LNCAP (cell line): ENCODE data around the gene C1S.

Experiments used
- TF ChIP-seq, protein P1 (sequence below): fragments of 450-650 bp; IDR thresholded peaks from 2 replicates; pipeline ENCODE4 v1.5.1; 2017; ENCODE audit warnings: mild to moderate bottlenecking

C1S gene

DNA sequence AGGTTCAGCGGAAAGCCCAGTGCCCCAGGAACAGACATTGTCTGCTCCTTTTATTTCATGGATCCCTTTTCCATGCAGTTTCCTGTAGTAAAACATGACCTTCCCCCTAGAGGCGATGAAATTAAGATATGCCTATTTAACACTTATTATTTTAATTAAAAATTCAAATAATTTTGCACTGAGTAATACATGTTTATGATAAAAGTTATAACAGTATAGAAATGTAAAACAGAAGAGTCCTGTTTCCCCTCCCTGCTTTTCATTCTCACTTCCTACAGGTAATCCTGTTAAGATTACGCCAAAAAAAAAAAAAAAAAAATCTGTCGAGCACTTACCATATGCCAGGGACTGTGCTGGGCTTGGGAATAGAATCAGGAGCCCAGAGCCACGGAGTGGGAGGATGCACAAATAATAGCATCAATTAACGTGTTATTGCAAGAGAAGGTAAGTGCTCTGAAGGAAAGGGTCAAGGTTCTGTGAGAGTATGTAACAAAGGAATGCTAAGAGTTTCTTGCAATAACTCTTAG, 41.4 kb upstream of the C1S start:
- TF ChIP-seq, protein P1, sequence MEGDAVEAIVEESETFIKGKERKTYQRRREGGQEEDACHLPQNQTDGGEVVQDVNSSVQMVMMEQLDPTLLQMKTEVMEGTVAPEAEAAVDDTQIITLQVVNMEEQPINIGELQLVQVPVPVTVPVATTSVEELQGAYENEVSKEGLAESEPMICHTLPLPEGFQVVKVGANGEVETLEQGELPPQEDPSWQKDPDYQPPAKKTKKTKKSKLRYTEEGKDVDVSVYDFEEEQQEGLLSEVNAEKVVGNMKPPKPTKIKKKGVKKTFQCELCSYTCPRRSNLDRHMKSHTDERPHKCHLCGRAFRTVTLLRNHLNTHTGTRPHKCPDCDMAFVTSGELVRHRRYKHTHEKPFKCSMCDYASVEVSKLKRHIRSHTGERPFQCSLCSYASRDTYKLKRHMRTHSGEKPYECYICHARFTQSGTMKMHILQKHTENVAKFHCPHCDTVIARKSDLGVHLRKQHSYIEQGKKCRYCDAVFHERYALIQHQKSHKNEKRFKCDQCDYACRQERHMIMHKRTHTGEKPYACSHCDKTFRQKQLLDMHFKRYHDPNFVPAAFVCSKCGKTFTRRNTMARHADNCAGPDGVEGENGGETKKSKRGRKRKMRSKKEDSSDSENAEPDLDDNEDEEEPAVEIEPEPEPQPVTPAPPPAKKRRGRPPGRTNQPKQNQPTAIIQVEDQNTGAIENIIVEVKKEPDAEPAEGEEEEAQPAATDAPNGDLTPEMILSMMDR = no peak

DNA sequence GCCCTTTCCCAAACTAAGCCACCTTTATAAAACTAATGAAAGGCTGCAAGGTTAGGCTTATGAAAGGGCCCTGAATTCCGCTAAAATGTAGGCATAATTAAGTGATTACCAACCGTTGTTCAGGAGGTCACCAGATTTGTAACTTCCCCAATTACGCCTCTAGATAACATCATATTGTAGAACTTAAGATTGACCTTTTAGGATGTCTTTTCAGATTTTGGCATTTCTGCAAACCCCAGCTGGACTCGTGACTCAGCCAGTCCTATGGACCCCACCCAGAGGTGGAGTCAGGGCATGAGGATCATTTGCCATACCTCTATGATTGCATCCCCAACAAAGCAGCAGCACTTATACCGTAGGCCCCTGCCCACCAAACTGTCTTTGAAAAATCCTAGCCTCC, 38.6 kb upstream of the C1S start:
- TF ChIP-seq, protein P1 = no peak

DNA sequence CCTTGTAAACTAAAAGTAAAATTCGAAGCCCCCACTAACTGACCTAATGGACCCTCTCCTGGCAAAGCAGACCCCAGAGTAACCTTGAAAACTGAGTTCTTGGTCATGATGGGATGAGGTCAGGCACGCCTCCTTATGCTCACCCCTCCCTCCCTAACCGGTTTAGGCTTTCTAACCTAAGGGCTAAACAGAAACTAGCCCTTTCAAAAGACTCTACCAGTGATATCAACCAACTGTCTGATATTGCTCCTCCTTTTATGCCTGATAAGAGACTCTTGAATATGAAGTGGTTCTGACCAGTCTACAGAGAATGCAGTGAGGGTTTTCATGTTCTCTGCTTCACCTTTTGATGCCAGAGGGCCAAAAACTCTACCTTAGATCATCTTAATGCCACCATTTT, 37.4 kb upstream of the C1S start:
- TF ChIP-seq, protein P1 = no peak

DNA sequence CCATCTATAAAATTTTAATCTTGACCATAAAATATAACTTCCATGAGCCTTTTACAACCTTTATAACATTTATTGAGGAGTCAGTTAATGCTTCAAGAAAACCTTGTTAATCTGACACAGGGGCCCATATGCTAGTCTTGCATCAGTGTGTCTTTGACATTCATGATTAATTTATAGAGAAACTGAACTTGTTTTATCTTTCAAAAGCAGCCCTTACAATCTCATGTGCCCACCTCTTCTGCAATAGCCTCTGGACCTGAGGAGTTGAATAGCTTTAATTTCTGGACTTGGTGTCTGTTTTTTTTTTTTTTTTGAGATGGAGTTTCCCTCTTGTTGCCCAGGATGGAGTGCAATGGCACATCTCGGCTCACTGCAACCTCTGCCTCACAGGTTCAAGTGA, 33.7 kb upstream of the C1S start:
- TF ChIP-seq, protein P1 = no peak

DNA sequence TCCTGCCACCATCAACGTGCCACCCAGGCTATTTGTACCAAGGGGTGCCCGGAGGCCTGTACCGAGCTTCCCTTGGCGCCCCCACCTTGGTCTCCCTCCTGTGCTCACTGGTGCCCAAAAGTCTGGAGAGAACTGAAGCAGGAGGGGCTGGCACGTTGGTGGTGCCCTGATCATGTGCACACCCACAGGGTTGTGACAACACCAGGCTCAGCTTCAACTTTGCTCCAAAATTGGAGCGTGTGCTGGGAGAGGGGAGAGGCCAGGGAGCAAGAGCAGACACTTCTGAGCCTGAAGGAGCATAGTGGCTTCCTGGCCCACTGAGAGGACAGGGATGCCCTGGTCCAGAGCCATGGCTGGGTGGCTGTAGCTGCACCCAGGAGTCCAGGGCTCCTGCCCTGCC, 29.2 kb upstream of the C1S start:
- TF ChIP-seq, protein P1 = no peak

DNA sequence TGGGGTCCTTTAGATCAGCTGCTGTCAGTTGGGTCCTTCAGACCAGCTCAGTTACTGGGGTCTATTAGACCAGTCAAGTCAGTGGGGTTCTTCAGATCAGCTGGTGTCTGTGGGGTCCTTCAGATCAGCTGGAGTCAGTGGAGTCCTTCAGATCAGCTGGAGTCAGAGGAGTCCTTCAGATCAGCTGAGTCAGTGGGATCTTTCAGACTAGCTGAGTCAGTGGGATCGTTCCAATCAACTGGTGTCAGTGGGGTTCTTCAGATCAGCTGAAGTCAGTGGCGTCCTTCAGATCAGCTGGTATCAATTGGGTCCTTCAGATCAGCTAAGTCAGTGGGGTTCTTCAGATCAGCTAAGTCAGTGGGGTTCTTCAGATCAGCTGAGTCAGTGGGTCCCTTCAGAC, 27.5 kb upstream of the C1S start:
- TF ChIP-seq, protein P1 = no peak

DNA sequence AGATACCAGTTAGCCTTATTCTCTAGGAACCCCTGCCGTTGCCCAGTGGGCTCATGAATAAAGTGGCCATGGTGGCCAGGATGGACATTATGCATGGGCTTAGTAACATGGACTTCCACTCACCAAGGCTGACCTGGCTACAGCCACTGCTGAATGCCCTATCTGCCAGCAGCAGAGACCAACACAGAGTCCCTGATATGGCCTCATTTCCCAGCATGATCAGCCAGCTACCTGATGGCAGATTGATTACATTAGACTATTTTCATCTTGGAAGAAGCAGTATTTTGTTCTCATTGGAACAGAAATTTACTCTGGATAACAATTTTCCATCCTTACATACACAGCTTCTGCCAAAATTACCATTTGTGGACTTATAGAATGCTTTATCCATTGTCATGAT, 26.1 kb upstream of the C1S start:
- TF ChIP-seq, protein P1 = no peak

DNA sequence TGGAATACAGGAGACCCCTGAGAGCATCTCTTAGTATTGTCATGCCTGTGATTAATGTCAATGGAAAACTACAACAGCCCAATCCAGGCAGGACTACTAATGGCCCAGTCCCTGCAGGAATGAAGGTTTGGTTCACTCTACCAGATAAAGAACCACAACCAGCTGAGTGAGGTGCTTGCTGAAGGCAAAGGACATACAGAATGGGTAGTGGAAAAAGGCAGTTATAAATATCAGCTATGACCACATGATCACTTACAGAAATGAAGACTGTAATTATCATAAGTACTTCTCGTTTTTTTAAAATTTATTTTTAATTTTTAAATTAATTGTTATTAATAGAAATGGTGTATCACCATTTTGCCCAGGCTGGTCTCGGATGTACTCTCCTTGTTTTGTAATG, 25.1 kb upstream of the C1S start:
- TF ChIP-seq, protein P1 = no peak
